ENCODE results near the gene ABCD1.

- TF ChIP-seq EZH2 (IDR thresholded peaks at IDR 0.05; ENCODE audit: borderline replicate concordance, insufficient read depth, low read length, poor library complexity, severe bottlenecking) (no peak), CTCF (IDR thresholded peaks at IDR 0.05; ENCODE audit: poor library complexity, severe bottlenecking) (no peak), EP300 (conservative IDR thresholded peaks at IDR 0.05; ENCODE audit: poor library complexity, severe bottlenecking) (no peak), TAF1 (IDR thresholded peaks at IDR 0.05; ENCODE audit: low read depth) (no peak), RAD21 (conservative IDR thresholded peaks at IDR 0.05) (no peak), POLR2AphosphoS5 (IDR thresholded peaks at IDR 0.05) (no peak)
- TF ChIP-seq, protein P1, sequence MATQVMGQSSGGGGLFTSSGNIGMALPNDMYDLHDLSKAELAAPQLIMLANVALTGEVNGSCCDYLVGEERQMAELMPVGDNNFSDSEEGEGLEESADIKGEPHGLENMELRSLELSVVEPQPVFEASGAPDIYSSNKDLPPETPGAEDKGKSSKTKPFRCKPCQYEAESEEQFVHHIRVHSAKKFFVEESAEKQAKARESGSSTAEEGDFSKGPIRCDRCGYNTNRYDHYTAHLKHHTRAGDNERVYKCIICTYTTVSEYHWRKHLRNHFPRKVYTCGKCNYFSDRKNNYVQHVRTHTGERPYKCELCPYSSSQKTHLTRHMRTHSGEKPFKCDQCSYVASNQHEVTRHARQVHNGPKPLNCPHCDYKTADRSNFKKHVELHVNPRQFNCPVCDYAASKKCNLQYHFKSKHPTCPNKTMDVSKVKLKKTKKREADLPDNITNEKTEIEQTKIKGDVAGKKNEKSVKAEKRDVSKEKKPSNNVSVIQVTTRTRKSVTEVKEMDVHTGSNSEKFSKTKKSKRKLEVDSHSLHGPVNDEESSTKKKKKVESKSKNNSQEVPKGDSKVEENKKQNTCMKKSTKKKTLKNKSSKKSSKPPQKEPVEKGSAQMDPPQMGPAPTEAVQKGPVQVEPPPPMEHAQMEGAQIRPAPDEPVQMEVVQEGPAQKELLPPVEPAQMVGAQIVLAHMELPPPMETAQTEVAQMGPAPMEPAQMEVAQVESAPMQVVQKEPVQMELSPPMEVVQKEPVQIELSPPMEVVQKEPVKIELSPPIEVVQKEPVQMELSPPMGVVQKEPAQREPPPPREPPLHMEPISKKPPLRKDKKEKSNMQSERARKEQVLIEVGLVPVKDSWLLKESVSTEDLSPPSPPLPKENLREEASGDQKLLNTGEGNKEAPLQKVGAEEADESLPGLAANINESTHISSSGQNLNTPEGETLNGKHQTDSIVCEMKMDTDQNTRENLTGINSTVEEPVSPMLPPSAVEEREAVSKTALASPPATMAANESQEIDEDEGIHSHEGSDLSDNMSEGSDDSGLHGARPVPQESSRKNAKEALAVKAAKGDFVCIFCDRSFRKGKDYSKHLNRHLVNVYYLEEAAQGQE (IDR thresholded peaks at IDR 0.05; ENCODE audit: borderline replicate concordance), result no peak
These were observed 30.5 kb downstream of the ABCD1 start for GRCh38 chrX:153755136-153755535.

Data from neural cell (in vitro differentiated cells).